ENCODE results near the gene NEXN.
A peak's percentile ranks its signal among the peaks of the same experiment; 100 is the strongest.

NEXN gene

GRCh38 chr1:77888081-77888780 lies at the start of gene NEXN:
Gene NEXN, plus strand, starts transcription at chr1:77888624. Its CDS starts 27,483 bp downstream, at chr1:77916107.
- DNase-seq (ENCODE audit: low spot score in 2 of 2) (peak in 1 of 2 donors; percentile 13), ATAC-seq (ENCODE audit: low read depth) (peak; percentile 21)
- Mint-ChIP-seq H3K4me3 (peak within 1 kb of the TSS; percentile 81), H3K27me3 (peaks cover 12% of the 10 kb centered on the region), H3K4me1 (peaks cover 10% of the 10 kb centered on the region), H3K27ac (no peak within 1 kb of the TSS), H3K9me3 (peaks cover 1% of the 10 kb centered on the region), H3K36me3 (peaks cover 14% of the 10 kb centered on the region)

GRCh38 chr1:77841574-77841973 lies 46.9 kb upstream of the NEXN start:
- H3K36me3 Mint-ChIP-seq: peaks cover 8% of the 10 kb centered on the region
- ATAC-seq (ENCODE audit: low read depth) (no peak), DNase-seq (ENCODE audit: low spot score in 2 of 2) (no peak)
- no peaks in the 10 kb centered on the region for H3K9me3 Mint-ChIP-seq
- H3K4me1 Mint-ChIP-seq: no peaks in the 10 kb centered on the region
- H3K27me3 Mint-ChIP-seq: no peaks in the 10 kb centered on the region
- no peak overlapping the region for H3K4me3 Mint-ChIP-seq
- H3K27ac Mint-ChIP-seq: peak overlapping the region; percentile 58

- H3K27me3 Mint-ChIP-seq: no peaks in the 10 kb centered on the region
- H3K36me3 Mint-ChIP-seq: peaks cover 13% of the 10 kb centered on the region
- ATAC-seq (ENCODE audit: low read depth) (no peak), DNase-seq (ENCODE audit: low spot score in 2 of 2) (no peak)
- no peak overlapping the region for H3K4me3 Mint-ChIP-seq
- no peak overlapping the region for H3K27ac Mint-ChIP-seq
- H3K9me3 Mint-ChIP-seq: no peaks in the 10 kb centered on the region
- H3K4me1 Mint-ChIP-seq: no peaks in the 10 kb centered on the region
Measured at GRCh38 chr1:77845951-77846350, 42.5 kb upstream of the NEXN start.

- H3K36me3 Mint-ChIP-seq: peaks cover 11% of the 10 kb centered on the region
- no peak overlapping the region for H3K4me3 Mint-ChIP-seq
- no peaks in the 10 kb centered on the region for H3K27me3 Mint-ChIP-seq
Measured at GRCh38 chr1:77846966-77847365, 41.5 kb upstream of the NEXN start.

GRCh38 chr1:77847621-77848080 lies 40.8 kb upstream of the NEXN start:
- no peaks in the 10 kb centered on the region for H3K4me1 Mint-ChIP-seq
- no peaks in the 10 kb centered on the region for H3K27me3 Mint-ChIP-seq
- ATAC-seq (ENCODE audit: low read depth): no peak
- no peak overlapping the region for H3K27ac Mint-ChIP-seq
- no peak for DNase-seq (ENCODE audit: low spot score in 2 of 2)
- H3K36me3 Mint-ChIP-seq: peaks cover 9% of the 10 kb centered on the region
- H3K4me3 Mint-ChIP-seq: no peak overlapping the region
- no peaks in the 10 kb centered on the region for H3K9me3 Mint-ChIP-seq

More at GRCh38 chr1:77846966-77847365, 41.5 kb upstream of the NEXN start:
- Mint-ChIP-seq H3K27ac (no peak overlapping the region), H3K4me1 (no peaks in the 10 kb centered on the region), H3K9me3 (no peaks in the 10 kb centered on the region)
- no peak for DNase-seq (ENCODE audit: low spot score in 2 of 2)
- no peak for ATAC-seq (ENCODE audit: low read depth)

- H3K4me3 Mint-ChIP-seq: no peak overlapping the region
- no peaks in the 10 kb centered on the region for H3K4me1 Mint-ChIP-seq
- H3K36me3 Mint-ChIP-seq: peaks cover 26% of the 10 kb centered on the region
- no peak overlapping the region for H3K27ac Mint-ChIP-seq
- H3K27me3 Mint-ChIP-seq: no peaks in the 10 kb centered on the region
- DNase-seq (ENCODE audit: low spot score in 2 of 2) (no peak), ATAC-seq (ENCODE audit: low read depth) (no peak)
- peaks cover 11% of the 10 kb centered on the region for H3K9me3 Mint-ChIP-seq
Measured at GRCh38 chr1:77850082-77850481, 38.3 kb upstream of the NEXN start.

- no peak for ATAC-seq (ENCODE audit: low read depth)
- peaks cover 2% of the 10 kb centered on the region for H3K4me1 Mint-ChIP-seq
- H3K4me3 Mint-ChIP-seq: no peak overlapping the region
- peaks cover 19% of the 10 kb centered on the region for H3K9me3 Mint-ChIP-seq
- peaks cover 50% of the 10 kb centered on the region for H3K36me3 Mint-ChIP-seq
- DNase-seq (ENCODE audit: low spot score in 2 of 2): no peak
- no peaks in the 10 kb centered on the region for H3K27me3 Mint-ChIP-seq
- no peak overlapping the region for H3K27ac Mint-ChIP-seq
Measured at GRCh38 chr1:77857552-77857951, 30.9 kb upstream of the NEXN start.

- H3K27me3 Mint-ChIP-seq: no peaks in the 10 kb centered on the region
- H3K9me3 Mint-ChIP-seq: peaks cover 19% of the 10 kb centered on the region
- ATAC-seq (ENCODE audit: low read depth): no peak
- H3K4me1 Mint-ChIP-seq: peaks cover 2% of the 10 kb centered on the region
- no peak overlapping the region for H3K4me3 Mint-ChIP-seq
- peaks cover 52% of the 10 kb centered on the region for H3K36me3 Mint-ChIP-seq
- no peak for DNase-seq (ENCODE audit: low spot score in 2 of 2)
- no peak overlapping the region for H3K27ac Mint-ChIP-seq
Measured at GRCh38 chr1:77858725-77859124, 29.7 kb upstream of the NEXN start.

- DNase-seq (ENCODE audit: low spot score in 2 of 2) (no peak), ATAC-seq (ENCODE audit: low read depth) (no peak)
- Mint-ChIP-seq H3K9me3 (peaks cover 15% of the 10 kb centered on the region), H3K4me1 (peaks cover 2% of the 10 kb centered on the region), H3K27ac (no peak overlapping the region), H3K27me3 (no peaks in the 10 kb centered on the region), H3K4me3 (no peak overlapping the region), H3K36me3 (peaks cover 47% of the 10 kb centered on the region)
Measured at GRCh38 chr1:77859248-77859647, 29.2 kb upstream of the NEXN start.

GRCh38 chr1:77866296-77866695 lies 22.1 kb upstream of the NEXN start:
- Mint-ChIP-seq H3K27ac (no peak overlapping the region), H3K4me3 (no peak overlapping the region), H3K9me3 (no peaks in the 10 kb centered on the region), H3K27me3 (no peaks in the 10 kb centered on the region), H3K4me1 (peaks cover 2% of the 10 kb centered on the region), H3K36me3 (peaks cover 28% of the 10 kb centered on the region)
- ATAC-seq (ENCODE audit: low read depth) (no peak), DNase-seq (ENCODE audit: low spot score in 2 of 2) (no peak)

- Mint-ChIP-seq H3K4me3 (no peak overlapping the region), H3K27me3 (no peaks in the 10 kb centered on the region), H3K36me3 (peaks cover 8% of the 10 kb centered on the region), H3K27ac (no peak overlapping the region), H3K9me3 (no peaks in the 10 kb centered on the region), H3K4me1 (no peaks in the 10 kb centered on the region)
- DNase-seq (ENCODE audit: low spot score in 2 of 2): no peak
- no peak for ATAC-seq (ENCODE audit: low read depth)
Measured at GRCh38 chr1:77872645-77873044, 15.8 kb upstream of the NEXN start.

GRCh38 chr1:77873461-77873860 lies 15.0 kb upstream of the NEXN start:
- H3K9me3 Mint-ChIP-seq: no peaks in the 10 kb centered on the region
- no peak for ATAC-seq (ENCODE audit: low read depth)
- H3K4me3 Mint-ChIP-seq: no peak overlapping the region
- H3K27me3 Mint-ChIP-seq: no peaks in the 10 kb centered on the region
- DNase-seq (ENCODE audit: low spot score in 2 of 2): no peak
- no peaks in the 10 kb centered on the region for H3K4me1 Mint-ChIP-seq
- H3K36me3 Mint-ChIP-seq: peaks cover 7% of the 10 kb centered on the region
- no peak overlapping the region for H3K27ac Mint-ChIP-seq

- ATAC-seq (ENCODE audit: low read depth) (no peak), DNase-seq (ENCODE audit: low spot score in 2 of 2) (no peak)
- Mint-ChIP-seq H3K27ac (no peak overlapping the region), H3K27me3 (no peaks in the 10 kb centered on the region), H3K36me3 (peaks cover 4% of the 10 kb centered on the region), H3K4me3 (no peak overlapping the region), H3K4me1 (no peaks in the 10 kb centered on the region), H3K9me3 (no peaks in the 10 kb centered on the region)
Measured at GRCh38 chr1:77874804-77875445, 13.5 kb upstream of the NEXN start.

- Mint-ChIP-seq H3K9me3 (no peaks in the 10 kb centered on the region), H3K4me3 (no peak overlapping the region), H3K36me3 (peaks cover 4% of the 10 kb centered on the region), H3K27me3 (no peaks in the 10 kb centered on the region), H3K27ac (no peak overlapping the region), H3K4me1 (no peaks in the 10 kb centered on the region)
- DNase-seq (ENCODE audit: low spot score in 2 of 2): no peak
- ATAC-seq (ENCODE audit: low read depth): no peak
Measured at GRCh38 chr1:77876884-77877283, 11.5 kb upstream of the NEXN start.

- Mint-ChIP-seq H3K27ac (no peak overlapping the region), H3K36me3 (peaks cover 9% of the 10 kb centered on the region), H3K4me3 (no peak overlapping the region), H3K4me1 (no peaks in the 10 kb centered on the region), H3K9me3 (no peaks in the 10 kb centered on the region), H3K27me3 (peaks cover 2% of the 10 kb centered on the region)
- ATAC-seq (ENCODE audit: low read depth) (no peak), DNase-seq (ENCODE audit: low spot score in 2 of 2) (no peak)
Measured at GRCh38 chr1:77881061-77881460, 7.4 kb upstream of the NEXN start.

Measured in memory B cell (primary cell).